GM23338 (cell line): ENCODE data around the gene KIRREL3. TPM values are rescaled to one million over a fixed set of nuclear protein-coding genes. Genes with fewer than 3 reads are reported as not detected.

ENCODE experiments used
- ATAC-seq: fragments of 200-7000 bp; cut with Tn5 transposase; 3 replicates; pipeline ENCODE4 v1.9.1; 2020
- DNase-seq: peaks from one replicate; pipeline ENCODE4 v3.0.0-alpha.2; 2015; ENCODE audit warnings: low spot score
- H2AFZ ChIP-seq: fragments of 200-600 bp; sonication (generic); 2 replicates; pipeline ENCODE4 v1.8.0; 2016; ENCODE audit warnings: antibody characterized with exemption, mild to moderate bottlenecking, moderate library complexity
- H3F3A ChIP-seq: fragments of 200-600 bp; sonication (generic); replicated peaks from 2 replicates; pipeline ENCODE4 v1.8.0; 2017; ENCODE audit warnings: antibody characterized with exemption, mixed run types, low read depth
- H3K27ac ChIP-seq: fragments of 200-600 bp; sonication (generic); 2 replicates; pipeline ENCODE4 v1.6.1; 2016; ENCODE audit warnings: low read depth
- H3K27me3 ChIP-seq: fragments of 200-600 bp; sonication (generic); 2 replicates; pipeline ENCODE4 v1.8.0; 2016; ENCODE audit warnings: mild to moderate bottlenecking, mixed run types, moderate library complexity; ENCODE audit not compliant: insufficient read depth
- H3K36me3 ChIP-seq: fragments of 200-600 bp; sonication (generic); 2 replicates; pipeline ENCODE4 v1.8.0; 2016; ENCODE audit warnings: mild to moderate bottlenecking; ENCODE audit not compliant: insufficient read depth
- H3K4me1 ChIP-seq: fragments of 200-600 bp; sonication (generic); 2 replicates; pipeline ENCODE4 v1.8.0; 2016; ENCODE audit warnings: mild to moderate bottlenecking, moderate library complexity; ENCODE audit not compliant: insufficient read depth
- H3K4me2 ChIP-seq: fragments of 200-600 bp; sonication (generic); 2 replicates; pipeline ENCODE4 v1.7.1; 2017; ENCODE audit warnings: mixed run types
- H3K4me3 ChIP-seq: fragments of 200-600 bp; sonication (generic); 2 replicates; pipeline ENCODE4 v1.6.1; 2016; ENCODE audit warnings: mixed run types
- H3K79me2 ChIP-seq: fragments of 200-600 bp; sonication (generic); replicated peaks from 2 replicates; pipeline ENCODE4 v1.8.0; 2017; ENCODE audit warnings: mild to moderate bottlenecking; ENCODE audit not compliant: insufficient read depth
- H3K9me2 ChIP-seq: fragments of 200-600 bp; sonication (generic); 2 replicates; pipeline ENCODE4 v1.8.0; 2017; ENCODE audit not compliant: insufficient read depth
- H4K20me1 ChIP-seq: fragments of 200-600 bp; sonication (generic); replicated peaks from 2 replicates; pipeline ENCODE4 v1.8.0; 2017; ENCODE audit warnings: mild to moderate bottlenecking; ENCODE audit not compliant: insufficient read depth
- H3K27ac Mint-ChIP-seq: 2 replicates; pipeline ENCODE4 v1.8.0; 2020; ENCODE audit warnings: inconsistent platforms, mild to moderate bottlenecking, moderate library complexity, mixed read lengths
- H3K27me3 Mint-ChIP-seq: 3 replicates; pipeline ENCODE4 v1.8.0; 2022; ENCODE audit warnings: low read depth, mild to moderate bottlenecking, moderate library complexity, mixed read lengths, inconsistent platforms; ENCODE audit not compliant: insufficient read depth, poor library complexity
- H3K36me3 Mint-ChIP-seq: 3 replicates; pipeline ENCODE4 v1.8.0; 2021; ENCODE audit warnings: low read depth, mild to moderate bottlenecking, inconsistent platforms, moderate library complexity, mixed read lengths
- H3K4me1 Mint-ChIP-seq: 3 replicates; pipeline ENCODE4 v1.8.0; 2020; ENCODE audit warnings: mild to moderate bottlenecking, inconsistent platforms, mixed read lengths
- H3K4me3 Mint-ChIP-seq: 3 replicates; pipeline ENCODE4 v1.8.0; 2021; ENCODE audit warnings: moderate library complexity, mild to moderate bottlenecking, inconsistent platforms, mixed read lengths
- H3K9me3 Mint-ChIP-seq: 3 replicates; pipeline ENCODE4 v1.8.0; 2020; ENCODE audit warnings: moderate library complexity, mild to moderate bottlenecking, inconsistent platforms, mixed read lengths
- CREB1 ChIP-seq: fragments of 250-450 bp; sonication (Bioruptor Pico); IDR thresholded peaks from 2 replicates; pipeline ENCODE4 v1.5.0; 2020; ENCODE audit warnings: low read depth, mild to moderate bottlenecking, moderate library complexity
- EZH2 ChIP-seq: fragments of 200-600 bp; sonication (generic); IDR thresholded peaks from one replicate; pipeline ENCODE4 v1.8.0; 2017; ENCODE audit warnings: antibody characterized with exemption, mild to moderate bottlenecking, low read depth; ENCODE audit not compliant: unreplicated experiment
- EZH2phosphoT487 ChIP-seq: fragments of 200-600 bp; sonication (generic); IDR thresholded peaks from one replicate; pipeline ENCODE4 v1.8.1; 2018; ENCODE audit warnings: antibody characterized with exemption; ENCODE audit not compliant: unreplicated experiment
- JUNB ChIP-seq: IDR thresholded peaks from one replicate; pipeline ENCODE4 v1.6.1; 2016; ENCODE audit warnings: antibody characterized with exemption; ENCODE audit not compliant: unreplicated experiment
- NANOG ChIP-seq: IDR thresholded peaks from 2 replicates; pipeline ENCODE4 v1.6.1; 2016; ENCODE audit warnings: antibody characterized with exemption, borderline replicate concordance
- POLR2AphosphoS5 ChIP-seq: IDR thresholded peaks from 2 replicates; pipeline ENCODE4 v1.6.1; 2016; ENCODE audit warnings: antibody characterized with exemption, low read depth
- STAT1 ChIP-seq: IDR thresholded peaks from one replicate; pipeline ENCODE4 v1.6.1; 2016; ENCODE audit warnings: antibody characterized with exemption; ENCODE audit not compliant: unreplicated experiment
- ZNF114 ChIP-seq: fragments of 250-450 bp; sonication (Bioruptor Pico); IDR thresholded peaks from 2 replicates; pipeline ENCODE4 v1.5.0; 2020; ENCODE audit warnings: mild to moderate bottlenecking, moderate library complexity
- ZNF331 ChIP-seq: fragments of 250-450 bp; sonication (Bioruptor Pico); IDR thresholded peaks from 2 replicates; pipeline ENCODE4 v1.5.0; 2020; ENCODE audit warnings: low read depth, mild to moderate bottlenecking, moderate library complexity
- polyA plus RNA-seq: library from polyadenylated mRNA; unstranded; fragments of >200 nt; fragmentation: Nextera tagmentation; extraction: Ambion mirVana; gene quantifications from 2 replicates; pipeline ENCODE4 v1.2.1, GENCODE V29; 2016
- total RNA-seq: library from RNA; depleted of rRNA; stranded (reverse); fragments of >200 nt; shearing (Covaris generic); gene quantifications from 2 replicates; pipeline ENCODE4 v1.2.3, GENCODE V29; 2014
- TF ChIP-seq, protein P1 (sequence below): fragments of 250-450 bp; sonication (Bioruptor Pico); IDR thresholded peaks from 2 replicates; pipeline ENCODE4 v1.5.0; 2020; ENCODE audit warnings: mild to moderate bottlenecking, moderate library complexity
- TF ChIP-seq, protein P2 (sequence below): IDR thresholded peaks from 2 replicates; pipeline ENCODE4 v1.6.1; 2016; ENCODE audit warnings: antibody characterized with exemption
- TF ChIP-seq, protein P3 (sequence below), 2 experiments: fragments of 200-600 bp in 1 of 2; sonication (generic) in 1 of 2; conservative IDR thresholded peaks; 2 replicates each; pipeline versions ENCODE4 v1.5.1 to v1.6.1; 2016 to 2017; ENCODE audit warnings: antibody characterized with exemption in 2 of 2, low read depth in 2 of 2, mild to moderate bottlenecking in 2 of 2, moderate library complexity in 1 of 2
- TF ChIP-seq, protein P4 (sequence below): IDR thresholded peaks from one replicate; pipeline ENCODE4 v1.6.1; 2018; ENCODE audit warnings: antibody characterized with exemption; ENCODE audit not compliant: unreplicated experiment

The KIRREL3 gene
- total and polyA plus RNA-seq, 2 experiments from 2014 or later = 0.13 to 1.5 TPM

DNA sequence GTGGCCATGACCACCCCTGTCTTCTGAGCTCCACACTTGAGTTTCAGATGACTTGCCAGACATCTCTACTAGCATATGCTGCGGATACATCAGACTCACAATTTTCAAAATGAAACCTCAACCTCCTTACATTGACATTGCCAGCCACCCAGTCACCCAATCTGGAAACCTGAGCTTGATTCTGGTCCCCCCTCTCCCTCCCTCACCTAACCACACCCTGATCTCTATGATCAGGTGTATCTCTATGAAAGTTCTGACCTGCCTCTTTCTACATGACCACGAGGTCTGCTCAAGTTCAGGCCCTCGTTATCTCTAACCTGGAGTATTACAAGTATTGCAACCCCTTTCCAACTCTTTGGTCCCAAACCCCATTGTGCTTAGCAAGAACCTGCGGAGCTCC is 254.1 kb downstream of the KIRREL3 start:
- no peaks in the 10 kb centered on the region; the same call in 2 of the 3 replicates for H3K9me3 Mint-ChIP-seq
- TF ChIP-seq CREB1 (CRISPR knock-in tag) (no peak), ZNF331 (CRISPR knock-in tag) (no peak), EZH2 (no peak), ZNF114 (no peak), EZH2phosphoT487 (no peak), JUNB (no peak), POLR2AphosphoS5 (no peak), NANOG (no peak), STAT1 (no peak)
- TF ChIP-seq, protein P1, sequence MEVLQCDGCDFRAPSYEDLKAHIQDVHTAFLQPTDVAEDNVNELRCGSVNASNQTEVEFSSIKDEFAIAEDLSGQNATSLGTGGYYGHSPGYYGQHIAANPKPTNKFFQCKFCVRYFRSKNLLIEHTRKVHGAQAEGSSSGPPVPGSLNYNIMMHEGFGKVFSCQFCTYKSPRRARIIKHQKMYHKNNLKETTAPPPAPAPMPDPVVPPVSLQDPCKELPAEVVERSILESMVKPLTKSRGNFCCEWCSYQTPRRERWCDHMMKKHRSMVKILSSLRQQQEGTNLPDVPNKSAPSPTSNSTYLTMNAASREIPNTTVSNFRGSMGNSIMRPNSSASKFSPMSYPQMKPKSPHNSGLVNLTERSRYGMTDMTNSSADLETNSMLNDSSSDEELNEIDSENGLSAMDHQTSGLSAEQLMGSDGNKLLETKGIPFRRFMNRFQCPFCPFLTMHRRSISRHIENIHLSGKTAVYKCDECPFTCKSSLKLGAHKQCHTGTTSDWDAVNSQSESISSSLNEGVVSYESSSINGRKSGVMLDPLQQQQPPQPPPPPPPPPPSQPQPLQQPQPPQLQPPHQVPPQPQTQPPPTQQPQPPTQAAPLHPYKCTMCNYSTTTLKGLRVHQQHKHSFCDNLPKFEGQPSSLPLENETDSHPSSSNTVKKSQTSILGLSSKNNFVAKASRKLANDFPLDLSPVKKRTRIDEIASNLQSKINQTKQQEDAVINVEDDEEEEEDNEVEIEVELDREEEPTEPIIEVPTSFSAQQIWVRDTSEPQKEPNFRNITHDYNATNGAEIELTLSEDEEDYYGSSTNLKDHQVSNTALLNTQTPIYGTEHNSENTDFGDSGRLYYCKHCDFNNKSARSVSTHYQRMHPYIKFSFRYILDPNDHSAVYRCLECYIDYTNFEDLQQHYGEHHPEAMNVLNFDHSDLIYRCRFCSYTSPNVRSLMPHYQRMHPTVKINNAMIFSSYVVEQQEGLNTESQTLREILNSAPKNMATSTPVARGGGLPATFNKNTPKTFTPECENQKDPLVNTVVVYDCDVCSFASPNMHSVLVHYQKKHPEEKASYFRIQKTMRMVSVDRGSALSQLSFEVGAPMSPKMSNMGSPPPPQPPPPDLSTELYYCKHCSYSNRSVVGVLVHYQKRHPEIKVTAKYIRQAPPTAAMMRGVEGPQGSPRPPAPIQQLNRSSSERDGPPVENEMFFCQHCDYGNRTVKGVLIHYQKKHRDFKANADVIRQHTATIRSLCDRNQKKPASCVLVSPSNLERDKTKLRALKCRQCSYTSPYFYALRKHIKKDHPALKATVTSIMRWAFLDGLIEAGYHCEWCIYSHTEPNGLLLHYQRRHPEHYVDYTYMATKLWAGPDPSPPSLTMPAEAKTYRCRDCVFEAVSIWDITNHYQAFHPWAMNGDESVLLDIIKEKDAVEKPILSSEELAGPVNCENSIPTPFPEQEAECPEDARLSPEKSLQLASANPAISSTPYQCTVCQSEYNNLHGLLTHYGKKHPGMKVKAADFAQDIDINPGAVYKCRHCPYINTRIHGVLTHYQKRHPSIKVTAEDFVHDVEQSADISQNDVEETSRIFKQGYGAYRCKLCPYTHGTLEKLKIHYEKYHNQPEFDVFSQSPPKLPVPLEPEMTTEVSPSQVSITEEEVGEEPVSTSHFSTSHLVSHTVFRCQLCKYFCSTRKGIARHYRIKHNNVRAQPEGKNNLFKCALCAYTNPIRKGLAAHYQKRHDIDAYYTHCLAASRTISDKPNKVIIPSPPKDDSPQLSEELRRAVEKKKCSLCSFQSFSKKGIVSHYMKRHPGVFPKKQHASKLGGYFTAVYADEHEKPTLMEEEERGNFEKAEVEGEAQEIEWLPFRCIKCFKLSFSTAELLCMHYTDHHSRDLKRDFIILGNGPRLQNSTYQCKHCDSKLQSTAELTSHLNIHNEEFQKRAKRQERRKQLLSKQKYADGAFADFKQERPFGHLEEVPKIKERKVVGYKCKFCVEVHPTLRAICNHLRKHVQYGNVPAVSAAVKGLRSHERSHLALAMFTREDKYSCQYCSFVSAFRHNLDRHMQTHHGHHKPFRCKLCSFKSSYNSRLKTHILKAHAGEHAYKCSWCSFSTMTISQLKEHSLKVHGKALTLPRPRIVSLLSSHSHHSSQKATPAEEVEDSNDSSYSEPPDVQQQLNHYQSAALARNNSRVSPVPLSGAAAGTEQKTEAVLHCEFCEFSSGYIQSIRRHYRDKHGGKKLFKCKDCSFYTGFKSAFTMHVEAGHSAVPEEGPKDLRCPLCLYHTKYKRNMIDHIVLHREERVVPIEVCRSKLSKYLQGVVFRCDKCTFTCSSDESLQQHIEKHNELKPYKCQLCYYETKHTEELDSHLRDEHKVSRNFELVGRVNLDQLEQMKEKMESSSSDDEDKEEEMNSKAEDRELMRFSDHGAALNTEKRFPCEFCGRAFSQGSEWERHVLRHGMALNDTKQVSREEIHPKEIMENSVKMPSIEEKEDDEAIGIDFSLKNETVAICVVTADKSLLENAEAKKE (CRISPR knock-in tag) = no peak
- TF ChIP-seq, protein P2, sequence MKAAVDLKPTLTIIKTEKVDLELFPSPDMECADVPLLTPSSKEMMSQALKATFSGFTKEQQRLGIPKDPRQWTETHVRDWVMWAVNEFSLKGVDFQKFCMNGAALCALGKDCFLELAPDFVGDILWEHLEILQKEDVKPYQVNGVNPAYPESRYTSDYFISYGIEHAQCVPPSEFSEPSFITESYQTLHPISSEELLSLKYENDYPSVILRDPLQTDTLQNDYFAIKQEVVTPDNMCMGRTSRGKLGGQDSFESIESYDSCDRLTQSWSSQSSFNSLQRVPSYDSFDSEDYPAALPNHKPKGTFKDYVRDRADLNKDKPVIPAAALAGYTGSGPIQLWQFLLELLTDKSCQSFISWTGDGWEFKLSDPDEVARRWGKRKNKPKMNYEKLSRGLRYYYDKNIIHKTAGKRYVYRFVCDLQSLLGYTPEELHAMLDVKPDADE = no peak
- TF ChIP-seq, protein P3, sequence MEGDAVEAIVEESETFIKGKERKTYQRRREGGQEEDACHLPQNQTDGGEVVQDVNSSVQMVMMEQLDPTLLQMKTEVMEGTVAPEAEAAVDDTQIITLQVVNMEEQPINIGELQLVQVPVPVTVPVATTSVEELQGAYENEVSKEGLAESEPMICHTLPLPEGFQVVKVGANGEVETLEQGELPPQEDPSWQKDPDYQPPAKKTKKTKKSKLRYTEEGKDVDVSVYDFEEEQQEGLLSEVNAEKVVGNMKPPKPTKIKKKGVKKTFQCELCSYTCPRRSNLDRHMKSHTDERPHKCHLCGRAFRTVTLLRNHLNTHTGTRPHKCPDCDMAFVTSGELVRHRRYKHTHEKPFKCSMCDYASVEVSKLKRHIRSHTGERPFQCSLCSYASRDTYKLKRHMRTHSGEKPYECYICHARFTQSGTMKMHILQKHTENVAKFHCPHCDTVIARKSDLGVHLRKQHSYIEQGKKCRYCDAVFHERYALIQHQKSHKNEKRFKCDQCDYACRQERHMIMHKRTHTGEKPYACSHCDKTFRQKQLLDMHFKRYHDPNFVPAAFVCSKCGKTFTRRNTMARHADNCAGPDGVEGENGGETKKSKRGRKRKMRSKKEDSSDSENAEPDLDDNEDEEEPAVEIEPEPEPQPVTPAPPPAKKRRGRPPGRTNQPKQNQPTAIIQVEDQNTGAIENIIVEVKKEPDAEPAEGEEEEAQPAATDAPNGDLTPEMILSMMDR (conservative IDR thresholded peaks at IDR 0.05; ENCODE audit: low read depth in 2 of 2) = no peak
- TF ChIP-seq, protein P4, sequence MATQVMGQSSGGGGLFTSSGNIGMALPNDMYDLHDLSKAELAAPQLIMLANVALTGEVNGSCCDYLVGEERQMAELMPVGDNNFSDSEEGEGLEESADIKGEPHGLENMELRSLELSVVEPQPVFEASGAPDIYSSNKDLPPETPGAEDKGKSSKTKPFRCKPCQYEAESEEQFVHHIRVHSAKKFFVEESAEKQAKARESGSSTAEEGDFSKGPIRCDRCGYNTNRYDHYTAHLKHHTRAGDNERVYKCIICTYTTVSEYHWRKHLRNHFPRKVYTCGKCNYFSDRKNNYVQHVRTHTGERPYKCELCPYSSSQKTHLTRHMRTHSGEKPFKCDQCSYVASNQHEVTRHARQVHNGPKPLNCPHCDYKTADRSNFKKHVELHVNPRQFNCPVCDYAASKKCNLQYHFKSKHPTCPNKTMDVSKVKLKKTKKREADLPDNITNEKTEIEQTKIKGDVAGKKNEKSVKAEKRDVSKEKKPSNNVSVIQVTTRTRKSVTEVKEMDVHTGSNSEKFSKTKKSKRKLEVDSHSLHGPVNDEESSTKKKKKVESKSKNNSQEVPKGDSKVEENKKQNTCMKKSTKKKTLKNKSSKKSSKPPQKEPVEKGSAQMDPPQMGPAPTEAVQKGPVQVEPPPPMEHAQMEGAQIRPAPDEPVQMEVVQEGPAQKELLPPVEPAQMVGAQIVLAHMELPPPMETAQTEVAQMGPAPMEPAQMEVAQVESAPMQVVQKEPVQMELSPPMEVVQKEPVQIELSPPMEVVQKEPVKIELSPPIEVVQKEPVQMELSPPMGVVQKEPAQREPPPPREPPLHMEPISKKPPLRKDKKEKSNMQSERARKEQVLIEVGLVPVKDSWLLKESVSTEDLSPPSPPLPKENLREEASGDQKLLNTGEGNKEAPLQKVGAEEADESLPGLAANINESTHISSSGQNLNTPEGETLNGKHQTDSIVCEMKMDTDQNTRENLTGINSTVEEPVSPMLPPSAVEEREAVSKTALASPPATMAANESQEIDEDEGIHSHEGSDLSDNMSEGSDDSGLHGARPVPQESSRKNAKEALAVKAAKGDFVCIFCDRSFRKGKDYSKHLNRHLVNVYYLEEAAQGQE = no peak

More for the DNA sequence above, 254.1 kb downstream of the KIRREL3 start:
- no peaks in the 10 kb centered on the region for H4K20me1 ChIP-seq
- H3K4me1 ChIP-seq = peaks cover 11% of the 10 kb centered on the region
- H3K27ac Mint-ChIP-seq = no peak overlapping the region
- no peak for ATAC-seq
- peaks cover 19% of the 10 kb centered on the region for H3K4me1 Mint-ChIP-seq
- no peaks in the 10 kb centered on the region for H3K79me2 ChIP-seq
- H3K4me2 ChIP-seq = no peak overlapping the region
- no peak overlapping the region for H3K27ac ChIP-seq
- H2AFZ ChIP-seq = no peak overlapping the region
- no peak overlapping the region for H3K4me3 ChIP-seq
- no peaks in the 10 kb centered on the region for H3K27me3 ChIP-seq
- H3K4me3 Mint-ChIP-seq = no peak overlapping the region
- no peaks in the 10 kb centered on the region for H3K36me3 ChIP-seq
- H3K36me3 Mint-ChIP-seq = no peaks in the 10 kb centered on the region
- peaks cover 16% of the 10 kb centered on the region for H3K9me2 ChIP-seq
- H3F3A ChIP-seq = no peaks in the 10 kb centered on the region
- DNase-seq = no peak
- H3K27me3 Mint-ChIP-seq = no peaks in the 10 kb centered on the region
